ENCODE results near the gene MLANA.

MLANA gene, protein sequence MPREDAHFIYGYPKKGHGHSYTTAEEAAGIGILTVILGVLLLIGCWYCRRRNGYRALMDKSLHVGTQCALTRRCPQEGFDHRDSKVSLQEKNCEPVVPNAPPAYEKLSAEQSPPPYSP

DNA sequence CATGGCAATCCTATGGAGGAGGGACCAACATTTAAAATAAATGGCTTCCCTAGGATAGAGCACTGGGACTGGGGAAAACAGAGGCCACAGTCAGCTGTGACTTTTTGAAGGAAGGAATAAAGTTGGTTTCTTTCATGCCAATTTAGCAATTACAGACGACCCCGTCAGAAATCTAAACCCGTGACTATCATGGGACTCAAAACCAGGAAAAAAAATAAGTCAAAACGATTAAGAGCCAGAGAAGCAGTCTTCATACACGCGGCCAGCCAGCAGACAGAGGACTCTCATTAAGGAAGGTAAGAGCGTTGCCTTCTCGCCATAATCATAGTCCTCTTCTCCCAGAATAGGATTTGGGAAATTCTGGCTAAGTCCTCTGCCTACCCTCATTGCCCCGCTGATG lies at the start of gene MLANA:
Gene MLANA, plus strand, starts transcription at position 249 of the 400 bp plus-strand sequence. CDS start 1,586 bp downstream, outside the sequence.
- DNase-seq: no peak

DNA sequence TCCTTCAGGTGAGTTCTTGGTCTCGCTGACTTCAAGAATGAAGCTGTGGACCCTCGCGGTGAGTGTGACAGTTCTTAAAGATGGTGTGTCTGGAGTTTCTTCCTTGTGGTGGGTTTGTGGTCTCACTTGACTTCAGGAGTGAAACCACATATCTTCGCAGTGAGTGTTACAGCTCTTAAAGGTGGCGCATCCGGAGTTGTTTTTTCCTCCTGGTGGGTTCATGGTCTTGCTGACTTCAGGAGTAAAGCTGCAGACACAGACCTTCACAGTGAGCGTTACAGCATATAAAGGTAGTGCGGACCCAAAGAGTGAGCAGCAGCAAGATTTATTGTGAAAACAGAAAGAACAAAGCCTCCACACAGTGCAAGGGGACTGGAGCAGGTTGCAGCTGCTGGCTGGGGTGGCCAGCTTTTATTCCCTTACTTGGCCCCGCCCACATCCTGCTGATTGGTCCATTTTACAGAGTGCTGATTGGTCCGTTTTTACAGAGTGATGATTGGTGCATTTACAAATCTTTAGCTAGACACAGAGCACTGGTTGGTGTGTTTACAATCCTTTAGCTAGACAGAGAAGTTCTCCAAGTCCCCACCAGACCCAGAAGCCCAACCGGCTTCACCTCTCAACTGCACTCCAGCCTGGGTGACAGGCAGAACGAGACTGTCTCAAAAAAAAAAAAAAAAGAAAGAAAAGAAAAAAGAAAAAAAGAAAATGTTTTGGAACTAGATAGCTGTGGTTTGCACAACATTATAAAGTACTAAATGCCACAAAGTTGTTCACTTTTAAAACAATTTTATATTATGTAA lies 48.7 kb upstream of the MLANA start:
- peak in 3 of 4 experiments; percentile 10 to 47 (median 43) for DNase-seq

DNA sequence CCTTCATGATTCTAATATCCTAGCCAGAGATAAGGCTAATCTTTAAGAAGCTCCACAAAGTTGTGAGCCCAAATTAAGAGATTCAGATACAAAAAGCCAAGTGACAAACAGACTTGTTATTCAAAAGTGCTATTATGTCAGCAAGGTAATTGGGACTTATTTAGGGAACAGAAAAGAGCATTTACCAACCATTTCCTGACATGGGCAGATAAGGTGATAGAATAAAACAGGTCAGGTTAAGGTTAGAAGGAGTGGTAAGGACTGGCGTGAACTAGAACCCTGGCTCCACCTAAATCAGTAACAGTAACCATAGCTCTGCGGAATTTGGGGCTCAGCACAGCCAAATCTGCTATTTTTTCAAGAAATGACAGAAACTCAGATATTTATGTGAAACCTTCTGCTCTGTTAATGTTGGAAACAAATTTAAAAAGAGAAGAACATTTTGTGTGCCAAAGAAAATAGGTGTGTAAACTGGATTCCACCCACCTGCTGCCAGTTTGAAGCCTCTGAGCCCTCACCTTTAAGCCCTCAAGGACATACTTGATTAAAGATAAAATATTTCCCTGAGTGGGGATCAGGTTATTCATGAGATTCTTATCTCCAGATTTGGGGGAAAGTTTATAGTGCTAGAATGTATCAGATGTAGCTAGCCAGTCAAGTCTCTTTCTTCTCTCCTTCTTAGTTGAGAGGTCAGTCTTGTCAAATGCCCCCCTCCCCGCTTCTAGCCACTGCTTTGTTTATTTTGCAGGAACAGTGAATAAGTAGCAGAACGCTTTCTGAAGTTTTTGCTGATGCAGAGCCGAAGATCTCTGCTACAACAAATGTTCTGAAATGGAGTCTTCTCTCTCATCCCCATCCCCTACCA lies 47.5 kb upstream of the MLANA start:
- DNase-seq: no peak

DNA sequence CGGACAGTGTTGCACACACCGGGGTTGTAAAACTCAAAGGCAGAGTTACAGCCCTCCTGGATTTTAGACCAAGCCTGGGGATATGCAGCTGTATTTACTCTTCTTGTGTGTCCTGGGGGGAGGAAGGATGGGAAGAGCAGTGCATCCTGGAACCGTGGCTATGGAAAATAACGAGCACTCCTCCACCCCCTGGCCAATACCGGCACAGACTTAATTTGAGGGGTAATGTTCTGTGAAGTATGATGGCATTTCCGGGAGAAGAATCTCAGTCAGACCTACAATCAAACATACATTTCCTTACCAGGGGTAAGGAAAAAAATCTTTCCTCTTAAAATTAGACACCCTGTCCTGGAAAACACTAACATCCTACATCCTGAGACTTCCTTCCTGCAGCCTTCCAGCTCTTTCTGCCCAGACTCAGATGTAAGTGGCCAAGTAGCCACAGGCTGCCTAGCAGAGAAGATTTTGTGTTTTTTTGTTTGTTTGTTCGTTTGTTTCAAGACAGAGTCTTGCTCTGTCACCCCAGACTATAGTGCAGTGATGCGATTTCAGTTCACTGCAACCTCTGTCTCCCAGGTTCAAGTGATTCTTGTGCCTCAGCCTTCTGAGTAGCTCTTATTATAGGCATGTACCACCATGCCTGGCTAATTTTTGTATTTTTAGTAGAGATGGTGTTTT lies 46.8 kb upstream of the MLANA start:
- no peak for DNase-seq

DNA sequence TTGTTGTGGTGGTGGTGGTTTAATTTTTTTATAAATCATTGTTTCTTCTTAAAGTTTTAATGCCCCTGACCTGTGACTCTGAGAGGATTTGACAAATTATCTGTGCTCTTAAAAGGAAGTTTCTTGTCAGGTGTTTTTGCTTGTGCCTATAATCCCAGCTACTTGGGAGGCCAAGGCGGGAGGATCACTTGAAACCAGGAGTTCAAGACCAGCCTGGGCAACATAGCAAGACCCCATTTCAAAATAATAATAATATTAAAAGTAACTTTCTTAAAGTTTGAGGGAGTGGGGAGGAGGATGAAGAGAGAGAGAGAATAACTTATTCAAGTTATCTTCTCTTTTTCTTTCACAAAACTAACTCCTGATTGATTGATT lies 45.5 kb upstream of the MLANA start:
- no peak for DNase-seq

DNA sequence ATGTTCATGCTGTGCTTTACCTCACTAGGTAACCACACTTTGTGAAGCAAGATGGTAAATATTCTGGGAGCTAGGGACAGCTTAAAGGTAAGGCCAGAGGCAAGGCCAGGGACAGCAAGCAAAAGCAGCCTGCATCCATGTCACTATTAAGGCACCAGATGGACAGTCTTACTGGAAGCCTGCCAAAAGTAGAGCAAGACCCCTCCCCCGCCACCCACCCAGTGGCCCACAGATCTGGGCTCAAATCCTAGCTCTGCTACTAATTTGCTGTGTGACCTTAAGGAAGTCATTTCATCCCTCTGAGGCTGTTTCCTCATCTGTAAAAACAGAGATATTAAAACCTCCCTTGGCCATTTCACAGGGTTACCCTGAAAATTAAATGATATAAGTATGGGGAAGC lies 44.6 kb upstream of the MLANA start:
- no peak for DNase-seq

DNA sequence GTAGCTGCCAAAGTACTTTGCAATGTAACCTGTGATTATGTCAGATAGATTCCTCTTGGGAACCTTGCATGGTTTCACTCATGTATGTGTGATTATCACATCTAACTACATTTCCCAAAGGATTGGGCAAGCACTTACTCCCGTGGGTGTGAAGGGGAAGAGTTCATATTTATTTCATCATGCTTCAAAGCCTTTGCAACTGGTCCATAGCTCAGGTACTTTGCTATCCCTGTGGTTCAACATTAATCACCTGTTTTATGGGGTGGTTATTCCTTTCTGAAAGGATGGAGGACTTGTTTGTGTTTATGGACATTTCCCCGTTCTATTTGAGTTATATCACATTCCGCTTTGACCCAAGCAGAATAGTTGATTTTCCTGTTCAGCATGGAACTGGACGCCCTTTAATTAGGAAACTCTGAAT lies 44.2 kb upstream of the MLANA start:
- DNase-seq: no peak

DNA sequence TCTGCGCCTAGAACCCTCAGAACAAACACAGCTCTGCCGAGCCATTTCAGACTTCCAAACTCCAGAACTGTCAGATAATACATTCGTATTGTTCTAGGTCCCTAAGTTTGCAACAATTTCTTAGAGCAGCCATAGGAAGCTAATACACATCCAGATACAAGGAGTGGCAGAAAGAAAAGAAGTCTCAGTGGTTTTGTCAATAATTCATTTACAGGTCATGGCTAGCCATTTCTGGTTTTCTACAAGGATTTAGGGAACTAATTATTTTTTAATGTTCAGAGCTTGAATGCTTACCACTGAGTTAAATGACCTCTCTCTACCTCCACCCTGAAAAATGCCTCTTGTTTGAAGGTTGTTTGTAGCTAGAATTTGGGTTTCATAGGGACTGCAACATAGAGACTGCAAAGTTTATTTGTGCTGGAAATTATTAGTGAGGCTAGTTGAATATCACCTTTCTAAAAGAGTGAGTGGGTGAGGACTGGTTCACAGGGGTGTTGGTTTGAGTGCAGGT lies 42.3 kb upstream of the MLANA start:
- no peak for DNase-seq

DNA sequence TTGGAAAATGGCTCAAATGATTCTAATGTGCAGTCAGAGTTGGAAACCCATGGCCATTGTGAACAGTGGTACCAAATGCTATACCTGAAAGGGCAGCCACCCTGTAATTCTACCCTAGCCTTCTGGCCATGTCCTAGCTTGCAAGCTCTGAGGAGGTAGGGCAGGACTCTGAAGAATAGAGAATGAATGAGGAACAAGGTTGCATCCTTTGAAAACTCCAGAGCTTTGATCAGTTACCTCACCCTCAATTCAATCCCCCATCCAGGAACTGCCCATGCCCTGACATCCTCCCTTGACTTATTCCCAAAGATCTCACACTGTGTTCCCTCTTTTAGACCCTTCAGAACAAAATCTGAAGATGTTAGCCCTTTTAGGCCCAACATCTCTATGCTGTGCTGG lies 40.0 kb upstream of the MLANA start:
- DNase-seq: no peak

DNA sequence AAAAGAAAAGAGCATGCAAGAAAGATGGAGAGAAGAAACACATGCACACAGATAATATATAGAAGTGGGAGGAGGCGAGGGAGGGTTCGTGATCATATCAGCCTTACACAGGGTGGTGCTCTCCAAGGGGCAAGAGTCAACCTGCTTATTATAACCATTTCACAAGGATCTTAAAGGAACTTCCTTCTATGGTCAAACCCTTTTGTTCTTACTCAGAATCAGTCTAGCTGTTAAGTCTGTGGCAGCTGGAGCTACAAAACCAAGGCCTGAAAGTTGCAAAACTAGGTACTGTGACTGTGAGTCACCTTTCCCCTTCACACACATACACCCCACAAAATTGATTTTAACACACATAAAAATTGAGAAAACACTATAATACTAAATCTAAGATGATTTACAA lies 39.2 kb upstream of the MLANA start:
- no peak for DNase-seq

DNA sequence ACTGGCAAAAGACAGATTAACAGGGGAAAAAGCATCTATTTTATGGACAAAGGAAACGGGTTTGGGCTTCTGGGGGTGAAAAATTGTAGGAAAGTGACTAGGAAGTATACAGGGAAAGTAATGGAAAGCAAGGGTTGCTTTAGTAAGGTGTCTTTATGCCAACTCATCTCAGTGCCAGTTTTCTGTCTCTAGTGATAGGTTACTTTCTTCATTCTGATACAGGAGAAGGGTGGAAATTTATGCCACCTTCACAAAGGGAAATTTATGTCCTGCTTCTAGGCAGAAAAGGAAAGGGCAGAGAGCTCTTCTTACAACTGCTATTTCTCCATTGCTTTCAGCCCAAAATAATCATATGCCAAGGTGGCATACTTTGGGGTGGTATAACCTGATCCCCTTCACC lies 37.7 kb upstream of the MLANA start:
- DNase-seq: no peak

DNA sequence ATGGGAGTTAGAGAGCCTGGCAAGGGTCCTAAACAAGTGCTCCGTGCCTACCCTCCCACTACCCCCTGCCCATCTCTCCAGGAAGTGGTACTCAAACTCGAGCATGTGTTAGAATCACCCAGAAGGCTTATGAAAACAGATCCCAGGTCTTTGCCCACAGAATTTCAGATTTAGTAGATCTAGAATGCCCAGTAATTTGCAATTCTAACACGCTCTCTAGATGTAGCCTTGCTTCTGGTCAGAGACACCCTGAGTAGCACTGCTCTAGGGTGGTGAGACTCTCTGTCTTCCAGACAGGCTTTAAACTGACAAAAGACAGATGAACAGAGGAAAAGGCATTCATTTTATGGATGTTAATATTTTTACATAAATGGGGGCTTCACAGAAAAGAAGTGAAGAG lies 37.1 kb upstream of the MLANA start:
- no peak for DNase-seq

DNA sequence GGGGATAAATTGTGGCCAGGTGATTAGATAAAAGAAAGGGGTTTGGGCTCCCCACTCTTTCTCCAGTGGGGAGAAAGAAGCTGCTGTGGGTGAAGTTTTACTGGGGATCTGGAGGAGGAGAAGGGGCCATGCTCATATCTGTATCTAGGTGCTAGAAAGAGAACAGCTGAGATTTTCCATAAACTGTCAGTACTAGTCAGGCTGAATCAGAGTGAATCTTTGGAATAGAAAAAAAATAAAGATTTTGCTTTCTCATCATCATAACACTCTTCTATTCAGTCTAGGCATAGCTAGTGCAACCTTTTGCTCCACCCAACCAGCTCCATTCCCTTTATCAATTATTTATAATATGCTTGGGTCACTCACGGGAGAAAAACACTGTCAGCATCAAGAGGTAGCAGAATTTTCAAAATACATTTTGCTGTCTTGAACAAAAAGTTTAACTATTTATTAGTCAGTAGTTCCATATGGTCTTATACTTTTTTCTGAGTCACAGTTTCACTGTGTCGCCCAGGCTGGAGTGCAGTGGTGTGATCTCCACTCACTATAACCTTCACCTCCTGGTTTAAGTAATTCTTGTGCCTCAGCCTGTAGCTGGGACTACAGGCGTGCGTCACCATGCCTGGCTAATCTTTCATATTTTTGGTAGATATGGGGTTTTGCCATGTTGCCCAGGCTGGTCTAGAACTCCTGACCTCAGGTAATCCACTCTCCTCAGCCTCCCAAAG lies 36.5 kb upstream of the MLANA start:
- DNase-seq: no peak

DNA sequence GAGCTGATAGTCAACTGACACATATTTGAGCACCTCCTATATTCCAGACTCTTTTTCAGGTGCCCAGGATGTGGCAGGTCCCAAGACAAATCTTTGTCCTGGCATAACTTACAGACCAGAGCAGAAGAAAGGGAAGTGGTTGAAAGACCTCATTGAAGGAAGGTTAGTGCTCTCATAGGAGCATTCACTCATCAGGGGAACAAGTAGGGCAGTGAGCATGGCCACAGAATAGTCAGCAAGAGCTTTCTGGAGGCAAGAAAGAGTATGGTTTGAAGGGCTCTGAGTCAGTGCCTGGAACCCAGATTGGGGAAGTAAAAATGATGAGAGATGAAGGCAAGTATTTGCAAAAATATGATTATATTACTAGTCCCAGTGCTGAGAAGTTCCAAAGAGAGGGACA lies 32.8 kb upstream of the MLANA start:
- DNase-seq: no peak

DNA sequence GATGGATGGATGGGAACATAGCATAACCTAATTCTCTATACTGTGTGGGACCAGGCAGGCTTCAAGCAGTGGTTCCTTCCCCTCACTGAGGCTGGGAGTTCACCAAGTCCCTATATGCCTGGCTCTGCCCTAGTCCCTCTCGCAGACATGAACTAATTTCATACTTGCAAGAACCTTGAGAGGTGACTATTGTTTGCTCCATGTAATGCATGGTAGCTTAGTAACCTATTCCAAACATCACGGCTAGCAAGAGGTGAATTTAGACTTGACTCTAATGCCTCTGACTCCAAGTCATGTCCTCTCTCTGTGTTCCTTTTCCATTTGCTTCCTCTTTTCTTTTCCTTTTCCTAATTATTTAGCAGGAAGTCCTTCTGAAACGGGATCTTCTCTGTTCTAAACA lies 31.9 kb upstream of the MLANA start:
- DNase-seq: no peak

DNA sequence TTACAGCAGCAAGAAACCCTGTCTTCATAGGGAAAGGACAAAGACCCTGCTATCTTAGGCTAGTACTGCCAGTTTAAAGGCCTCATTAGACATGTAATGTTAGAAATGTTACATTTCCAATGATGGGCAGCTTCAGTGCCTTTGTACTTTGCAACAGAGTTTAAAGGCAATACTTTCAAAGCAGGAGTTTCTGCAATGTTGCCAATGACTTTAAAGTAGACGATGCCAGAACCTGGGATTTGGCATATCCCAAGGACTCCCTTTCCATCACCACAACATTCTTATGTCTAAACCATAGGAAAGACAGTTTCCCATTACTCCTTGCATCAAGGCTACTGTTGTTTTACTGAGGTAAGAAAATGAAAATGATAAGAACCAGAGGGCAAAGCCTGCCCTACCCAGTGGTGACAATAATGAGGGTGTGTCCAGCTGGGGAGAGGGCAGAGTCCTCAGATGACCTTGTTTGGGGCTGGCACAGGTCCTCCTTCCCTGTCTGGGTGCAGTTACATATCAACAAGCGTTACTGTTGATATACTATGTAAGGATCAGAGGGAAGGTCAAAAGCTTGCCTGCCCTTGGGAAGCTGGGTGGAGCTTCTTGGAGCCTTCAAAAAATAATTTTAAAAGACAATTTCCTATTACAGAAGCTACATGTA lies 27.5 kb upstream of the MLANA start:
- DNase-seq: no peak

DNA sequence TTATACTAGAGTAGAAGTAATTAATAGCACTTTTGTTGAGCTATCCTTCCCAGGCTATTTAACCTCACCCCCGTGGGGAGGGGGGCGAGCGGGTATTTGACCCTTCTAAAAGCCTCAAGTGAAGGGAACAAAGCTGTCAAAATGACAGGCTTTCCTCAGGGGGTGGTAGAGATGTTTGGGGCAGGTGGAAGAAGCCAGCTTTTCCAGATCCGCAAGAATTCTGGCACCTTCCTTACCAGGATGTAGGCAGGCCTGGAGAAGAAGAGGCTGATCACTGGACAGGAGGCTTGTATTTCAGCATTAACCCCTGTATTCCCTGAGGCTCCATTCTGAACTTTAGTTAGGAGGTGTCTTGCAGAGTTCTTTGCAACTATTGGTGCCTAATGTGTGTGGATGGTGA lies 26.2 kb upstream of the MLANA start:
- no peak for DNase-seq

DNA sequence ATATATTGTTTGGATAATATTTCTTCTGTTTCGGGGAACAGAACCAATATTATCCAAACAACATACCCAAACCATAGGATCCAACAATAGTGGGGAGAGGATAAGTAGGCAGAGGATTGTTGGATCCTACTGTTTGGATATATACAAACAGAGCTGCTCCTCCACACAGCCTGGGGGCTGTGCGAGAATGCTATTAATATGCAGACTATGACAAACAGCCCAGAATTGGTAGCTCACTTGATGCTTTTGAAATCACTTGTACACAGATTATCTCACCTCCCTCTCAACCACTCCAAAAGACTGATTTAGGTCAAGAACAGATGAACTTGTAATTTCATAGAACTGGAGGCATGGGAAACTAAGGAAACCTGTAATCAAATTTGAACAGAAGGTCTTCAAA lies 24.4 kb upstream of the MLANA start:
- DNase-seq: no peak

DNA sequence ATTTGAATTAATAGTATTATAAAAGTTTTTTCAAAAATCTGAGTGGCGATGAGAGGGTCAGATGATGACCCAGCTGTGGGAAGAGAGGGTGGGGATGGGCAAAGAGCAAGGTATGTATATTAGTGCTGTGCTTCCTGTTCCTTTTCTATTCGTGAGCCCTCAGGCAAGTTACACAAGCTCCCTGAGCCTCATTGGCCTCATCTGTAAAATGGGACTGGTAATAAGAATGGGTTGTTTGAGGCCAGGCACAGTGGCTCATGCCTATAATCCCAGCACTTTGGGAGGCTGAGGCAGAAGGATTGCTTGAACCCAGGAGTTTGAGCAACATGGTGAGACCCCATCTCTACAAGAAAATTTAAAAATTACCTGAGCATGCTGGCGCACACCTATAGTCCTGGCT lies 24.0 kb upstream of the MLANA start:
- DNase-seq: no peak

DNA sequence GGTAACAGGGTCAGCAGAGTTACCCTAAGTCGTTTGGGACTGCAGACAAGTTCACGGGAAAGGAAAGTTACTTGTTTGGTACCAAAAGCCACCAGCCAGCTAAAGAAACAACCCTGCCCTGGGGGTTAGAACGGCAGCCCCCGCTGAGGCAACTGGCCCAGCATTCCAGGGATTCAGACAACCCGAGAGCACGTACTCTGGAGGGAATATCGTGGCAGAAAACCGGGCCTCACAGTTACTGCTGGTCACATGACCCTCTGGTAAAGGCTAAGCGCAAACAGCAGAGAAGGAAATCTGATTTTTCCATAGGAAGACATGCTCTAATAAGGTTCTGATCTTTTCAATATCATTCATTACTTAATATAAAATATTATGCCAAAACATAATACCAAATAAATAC lies 22.5 kb upstream of the MLANA start:
- no peak for DNase-seq

DNA sequence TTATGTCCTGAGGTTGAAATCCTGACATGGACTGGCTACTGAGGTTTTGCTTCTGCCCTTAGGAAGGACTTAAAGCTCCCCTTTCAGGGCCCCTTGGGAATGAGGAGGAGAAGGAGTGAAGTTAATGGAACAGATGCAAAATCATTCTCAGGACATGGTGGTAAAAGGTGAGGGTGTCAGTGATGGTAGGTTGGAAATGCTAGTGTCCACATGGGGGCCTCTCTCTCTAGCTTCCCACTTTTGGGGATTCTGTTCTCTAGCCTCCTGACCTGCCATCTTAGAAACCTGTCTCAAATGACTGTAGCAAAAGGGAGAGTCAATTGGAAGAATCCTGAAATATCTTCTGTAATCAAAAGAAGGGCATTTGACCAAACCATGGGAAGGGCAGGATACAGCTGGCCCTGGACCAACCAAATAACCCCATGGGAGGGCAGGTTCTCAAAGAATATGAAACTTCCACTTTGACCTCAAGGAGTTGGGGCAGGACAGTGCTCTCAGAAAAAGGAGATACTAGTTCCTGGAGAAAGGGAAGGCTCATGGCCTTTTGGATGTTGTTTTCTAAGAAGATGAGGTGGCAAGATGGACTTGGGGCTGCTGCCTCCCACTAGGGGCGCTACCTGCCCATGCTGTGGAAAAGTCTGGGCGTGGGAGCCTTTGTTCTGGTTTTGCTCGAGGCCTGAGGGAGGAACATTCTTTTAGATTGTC lies 21.2 kb upstream of the MLANA start:
- DNase-seq: peak in 1 of 4 experiments; percentile 10
